ENCODE data around the gene IFNB1.

IFNB1 gene

DNA sequence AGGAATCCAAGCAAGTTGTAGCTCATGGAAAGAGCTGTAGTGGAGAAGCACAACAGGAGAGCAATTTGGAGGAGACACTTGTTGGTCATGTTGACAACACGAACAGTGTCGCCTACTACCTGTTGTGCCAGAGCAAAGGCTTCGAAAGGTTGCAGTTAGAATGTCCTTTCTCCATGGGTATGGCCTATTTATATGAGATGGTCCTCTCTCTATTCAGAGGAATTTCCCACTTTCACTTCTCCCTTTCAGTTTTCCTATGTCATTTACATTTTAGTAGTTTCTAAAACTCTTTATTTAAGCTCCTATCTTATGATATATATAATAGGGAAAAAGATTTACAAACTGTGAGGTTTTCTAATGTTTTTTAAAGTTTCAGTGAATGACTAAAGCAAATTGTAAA, at the start of gene IFNB1:
Gene IFNB1 (minus strand): TSS at position 162 of the 400 bp plus-strand sequence. CDS start 73 bp downstream, at position 89.
- no peak for DNase-seq

DNA sequence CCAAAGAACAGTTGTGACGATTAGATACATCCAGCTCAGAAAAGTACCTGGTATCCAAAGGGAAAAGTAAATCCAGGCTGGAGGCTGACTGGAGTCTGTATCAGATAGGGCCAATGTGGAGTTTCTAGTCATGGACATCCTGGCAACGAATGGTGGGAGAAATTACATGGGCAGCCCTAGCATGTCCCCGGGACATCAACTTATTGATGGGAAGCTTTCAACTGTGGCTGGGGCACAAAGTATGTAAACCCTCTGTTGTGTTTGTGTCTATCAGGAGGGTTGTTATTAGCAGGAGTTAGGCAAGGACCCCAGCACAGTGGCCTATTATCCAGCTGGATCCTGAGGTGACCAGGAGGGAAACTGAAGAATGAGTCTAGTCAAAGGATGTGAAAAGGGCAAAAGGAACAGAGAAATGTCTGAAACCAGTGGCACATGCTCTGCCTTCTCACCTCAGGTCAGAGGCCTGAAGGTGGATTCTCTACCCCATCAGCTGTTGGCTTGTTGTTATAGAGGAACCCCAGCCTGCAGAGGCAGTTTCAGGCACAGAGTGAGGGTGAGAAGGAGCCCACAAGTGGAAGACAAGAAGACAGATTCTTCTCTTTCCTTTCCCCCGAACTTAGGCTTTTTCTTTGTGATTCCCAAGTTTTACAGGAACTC, 44.0 kb upstream of the IFNB1 start:
- DNase-seq: no peak

DNA sequence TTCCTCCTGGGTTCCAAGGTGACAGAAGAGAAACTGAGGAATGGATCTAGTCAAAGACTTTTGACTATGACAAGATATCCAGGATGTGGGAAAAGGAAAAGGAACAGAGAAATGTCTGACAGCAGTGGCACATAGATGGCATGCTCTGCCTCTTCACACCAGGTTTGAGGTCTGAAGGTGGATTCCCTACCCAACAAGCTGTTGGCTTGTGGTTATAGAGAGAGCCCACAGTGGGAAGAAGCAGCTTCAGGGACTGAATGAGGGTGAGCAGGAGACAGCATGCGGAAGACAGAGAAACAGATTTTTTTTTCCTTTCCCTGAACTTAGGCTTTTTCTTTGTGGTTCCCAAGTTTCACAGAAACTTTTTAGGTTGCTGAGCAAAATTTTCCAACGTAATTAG, 43.3 kb upstream of the IFNB1 start:
- DNase-seq: no peak

DNA sequence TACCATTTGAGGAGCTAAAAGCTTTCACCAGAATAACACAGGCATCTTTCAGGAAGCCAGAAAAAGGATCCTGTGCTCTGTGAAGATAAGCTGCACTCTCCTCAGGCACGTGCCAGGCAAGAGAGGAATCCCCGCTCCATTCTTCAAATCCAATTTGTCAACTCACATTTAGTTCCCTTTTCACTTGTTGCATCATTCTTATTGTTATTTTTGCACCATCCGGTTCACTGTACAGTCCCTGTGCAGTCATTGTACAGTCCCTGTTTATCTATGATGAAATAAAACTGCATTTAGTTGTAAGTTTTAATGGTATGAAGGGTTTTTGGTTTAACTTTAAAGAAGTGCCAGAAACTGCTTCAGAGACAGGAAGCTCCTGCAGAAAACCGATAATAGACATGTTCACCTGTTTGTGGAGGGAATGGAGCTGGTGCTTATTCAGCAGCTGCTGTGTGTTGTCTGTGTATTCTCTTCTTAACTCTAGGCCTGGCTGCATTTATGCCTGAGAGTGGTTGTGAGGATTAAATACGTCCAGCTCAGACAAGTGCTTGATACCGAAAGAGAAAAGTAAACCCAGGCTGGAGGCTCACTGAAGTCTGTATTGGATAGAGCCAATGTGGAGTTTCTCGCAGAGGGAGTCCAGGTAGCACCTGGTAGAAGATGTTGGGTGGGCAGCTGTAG, 41.5 kb upstream of the IFNB1 start:
- peak; percentile 65 to 71 for DNase-seq

DNA sequence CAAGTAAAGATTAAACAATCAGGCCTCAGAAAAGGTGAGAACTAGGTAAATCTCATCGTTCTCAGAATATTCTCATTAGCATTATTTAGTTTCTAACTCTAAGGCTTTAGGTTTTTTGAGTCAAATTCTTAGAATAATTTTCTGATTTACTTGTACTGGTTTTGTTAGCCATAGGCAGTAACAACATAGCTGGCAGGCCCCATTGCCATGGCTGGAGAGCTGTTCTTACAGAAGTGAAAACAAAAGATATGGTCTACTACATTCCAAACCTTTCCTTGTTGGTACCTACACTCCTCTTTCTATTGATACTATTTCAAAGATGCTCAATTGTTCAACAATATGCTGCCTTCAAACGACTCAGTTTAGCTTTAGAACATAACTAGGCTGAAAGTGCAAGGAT, 36.6 kb upstream of the IFNB1 start:
- no peak for DNase-seq

DNA sequence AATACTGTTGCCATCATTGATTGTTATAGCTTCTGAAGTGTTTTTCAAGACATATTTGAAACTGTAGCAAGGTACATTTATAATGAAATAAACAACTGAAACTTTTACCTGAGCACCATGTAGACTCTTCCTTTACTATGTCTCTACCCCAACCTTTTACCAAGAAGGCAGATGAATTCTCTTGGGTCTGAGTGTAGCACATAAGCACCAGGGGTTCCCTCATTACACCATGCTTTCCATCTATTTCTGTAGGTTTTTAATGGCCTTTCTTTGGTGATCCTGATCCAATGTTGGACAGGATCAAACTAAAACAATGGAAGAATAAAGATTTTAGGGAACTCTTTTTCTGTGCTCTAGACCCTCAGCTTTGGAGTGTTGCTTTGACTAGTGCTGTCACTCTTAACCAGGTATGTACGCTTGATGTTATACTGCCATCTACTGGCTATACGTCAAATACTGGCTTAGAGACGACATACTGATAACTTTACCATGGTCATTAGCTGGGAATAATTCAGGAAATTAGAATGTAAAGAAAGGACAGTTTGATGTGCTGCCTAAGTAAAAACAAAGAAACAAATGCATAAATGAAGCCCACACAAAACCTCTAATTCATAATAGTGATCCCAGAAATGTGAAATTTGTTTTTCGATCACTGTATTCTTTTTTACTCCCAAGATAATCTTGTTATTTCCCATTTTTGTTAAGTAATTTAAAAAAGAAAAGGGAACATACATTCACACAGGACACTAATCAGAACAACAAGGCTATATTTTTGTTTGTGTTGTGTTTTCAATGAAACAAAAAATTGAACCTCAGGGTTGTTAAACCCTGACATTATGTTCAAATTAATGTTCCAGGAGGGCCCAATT, 33.2 kb upstream of the IFNB1 start:
- peak; percentile 44 to 50 for DNase-seq

DNA sequence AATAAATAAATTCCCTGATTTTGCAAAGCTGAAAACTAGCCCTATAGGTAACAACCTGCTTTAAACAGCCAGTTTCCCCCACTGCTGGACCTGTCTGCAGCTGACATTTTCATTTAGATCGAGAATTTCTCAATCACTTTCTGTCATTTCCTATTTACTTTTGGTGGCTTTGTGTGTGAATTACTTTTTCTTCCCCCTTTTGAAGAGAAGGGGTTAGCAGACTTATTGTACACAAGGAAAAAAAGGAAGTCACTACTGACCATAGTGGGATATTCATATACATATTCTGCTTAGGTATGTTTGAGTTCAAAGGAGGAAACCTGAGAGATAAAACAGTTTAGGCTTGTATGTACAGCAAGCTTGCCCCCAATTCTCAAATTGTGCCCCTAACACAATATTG, 27.0 kb upstream of the IFNB1 start:
- DNase-seq: peak; percentile 67 to 70

DNA sequence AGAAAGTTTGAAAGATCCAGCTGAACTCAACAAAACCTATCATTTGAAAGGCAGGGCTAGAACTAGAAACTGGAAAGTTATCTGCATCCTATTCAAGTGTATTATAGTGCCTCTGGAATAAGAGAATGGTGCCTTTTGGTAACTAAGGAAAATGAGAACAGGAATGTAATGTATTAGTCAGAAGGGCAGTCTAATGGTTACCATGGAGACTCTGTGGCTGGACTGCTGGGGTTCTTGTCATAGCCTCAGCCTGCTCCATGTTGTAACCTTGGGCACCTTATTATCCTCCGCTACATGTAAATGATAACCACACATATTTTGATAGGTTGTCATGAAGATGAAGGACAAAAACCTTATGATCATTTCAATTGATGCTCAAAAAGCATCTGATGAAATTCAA, 24.6 kb upstream of the IFNB1 start:
- no peak for DNase-seq

DNA sequence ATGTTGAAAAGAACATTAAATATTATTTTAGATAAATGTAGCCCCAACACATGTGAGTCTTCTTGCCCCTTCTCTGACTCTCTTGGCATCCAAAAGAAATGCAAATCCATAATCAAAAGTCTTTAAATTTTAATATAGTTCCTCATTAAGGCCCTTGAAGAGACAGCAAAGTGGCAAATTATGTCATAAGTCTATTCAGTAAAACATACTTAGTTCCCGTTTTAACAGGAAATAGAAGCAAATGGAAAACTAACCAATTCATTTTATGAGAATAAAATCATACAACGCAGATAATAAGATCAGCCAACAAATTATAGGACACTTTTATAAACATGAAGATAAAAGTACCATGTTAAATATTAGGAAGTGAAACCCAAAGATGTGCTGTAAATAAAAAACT, 20.1 kb upstream of the IFNB1 start:
- DNase-seq: peak; percentile 27 to 42

DNA sequence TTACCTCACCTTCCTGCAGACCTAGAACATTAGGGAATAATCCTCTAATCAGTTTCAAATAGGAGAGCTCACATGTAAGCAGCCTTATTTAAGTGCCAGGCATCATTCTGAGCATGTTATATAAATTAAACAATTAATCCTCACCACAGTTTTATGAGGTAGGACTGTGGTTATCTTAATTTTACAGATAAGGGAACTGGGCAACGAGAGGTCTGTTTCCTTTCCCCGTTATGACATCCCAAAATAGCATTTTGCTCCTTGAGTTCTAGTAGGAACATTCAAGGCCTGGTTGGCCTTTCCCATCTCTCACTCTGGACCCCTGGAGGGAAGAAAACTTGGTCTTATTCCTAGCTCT, 19.1 kb upstream of the IFNB1 start:
- no peak for DNase-seq

DNA sequence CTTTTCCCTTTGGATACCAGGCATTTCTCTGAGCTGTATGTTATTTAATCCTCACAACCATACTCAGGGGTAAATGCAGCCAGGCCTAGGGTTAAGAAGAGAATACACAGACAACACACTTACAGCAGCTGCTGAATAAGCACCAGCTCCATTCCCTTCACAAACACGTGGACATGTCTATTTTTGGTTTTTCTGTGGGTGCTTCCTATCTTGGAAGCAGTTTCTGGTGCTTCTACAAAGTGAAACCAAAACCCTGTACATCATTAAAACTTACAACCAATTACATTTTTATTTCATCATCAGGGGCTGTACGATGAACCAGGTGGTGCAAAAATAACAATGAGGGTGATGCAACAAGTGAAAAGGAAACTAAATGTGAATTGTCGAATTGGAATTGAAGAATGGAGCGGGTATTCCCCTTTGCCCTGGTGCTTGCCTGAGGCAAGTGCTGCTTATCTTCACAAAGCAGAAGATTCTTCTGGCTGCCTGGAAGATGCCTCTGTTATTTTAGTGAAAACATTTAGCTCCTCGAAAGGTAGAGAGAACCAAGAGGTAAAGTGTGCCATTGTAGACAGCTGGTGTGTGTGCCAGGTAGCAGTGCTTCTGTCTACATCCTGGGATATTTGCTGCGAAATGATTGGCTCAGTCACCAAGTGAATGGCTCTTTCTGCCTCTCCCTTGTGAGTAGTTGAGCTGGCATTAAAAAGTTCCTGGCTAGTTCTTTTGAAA, 18.6 kb upstream of the IFNB1 start:
- DNase-seq: peak; percentile 9 to 25

DNA sequence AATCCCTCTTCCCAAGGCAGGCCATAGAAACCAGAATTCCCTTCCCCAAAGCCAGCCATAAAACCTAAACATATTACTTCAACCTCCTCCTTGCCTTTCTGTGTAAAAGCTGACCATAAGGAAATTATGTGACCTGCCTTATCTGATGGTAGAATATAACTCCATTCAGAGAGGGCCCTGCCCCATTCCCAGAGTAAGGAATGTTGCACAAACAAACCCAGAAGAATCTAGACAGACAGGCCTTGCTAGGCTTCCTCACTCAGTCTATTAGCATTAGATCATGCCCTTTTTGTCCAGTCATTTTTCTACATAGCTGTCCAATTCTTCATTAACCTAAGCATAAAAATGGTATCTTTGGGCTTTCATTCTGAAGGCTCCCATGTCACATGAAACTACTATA, 17.8 kb upstream of the IFNB1 start:
- DNase-seq: no peak

DNA sequence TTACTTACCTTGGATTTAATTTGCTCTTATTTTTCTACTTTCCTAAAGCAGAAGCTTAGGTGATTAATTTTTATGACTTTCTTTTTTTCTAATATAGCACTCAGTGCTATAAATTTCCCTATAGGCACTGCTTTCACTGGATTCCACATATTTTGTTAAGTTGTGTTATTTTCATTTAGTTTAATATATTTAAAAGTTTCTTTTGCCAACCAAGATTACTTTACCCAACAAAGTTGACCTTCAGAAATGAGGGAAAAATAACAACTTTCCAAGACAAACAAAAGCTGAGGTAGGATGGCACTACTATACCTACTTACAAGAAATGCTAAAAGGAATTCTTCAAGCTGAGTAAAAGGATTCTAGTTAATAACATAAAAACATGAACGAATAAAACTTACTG, 8.8 kb upstream of the IFNB1 start:
- DNase-seq: no peak

DNA sequence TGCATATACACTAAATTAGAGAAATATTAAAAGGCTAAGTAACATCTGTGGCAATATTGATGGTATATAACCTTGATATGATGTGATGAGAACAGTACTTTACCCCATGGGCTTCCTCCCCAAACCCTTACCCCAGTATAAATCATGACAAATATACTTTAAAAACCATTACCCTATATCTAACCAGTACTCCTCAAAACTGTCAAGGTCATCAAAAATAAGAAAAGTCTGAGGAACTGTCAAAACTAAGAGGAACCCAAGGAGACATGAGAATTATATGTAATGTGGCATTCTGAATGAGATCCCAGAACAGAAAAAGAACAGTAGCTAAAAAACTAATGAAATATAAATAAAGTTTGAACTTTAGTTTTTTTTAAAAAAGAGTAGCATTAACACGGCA, 7.3 kb upstream of the IFNB1 start:
- DNase-seq: no peak

DNA sequence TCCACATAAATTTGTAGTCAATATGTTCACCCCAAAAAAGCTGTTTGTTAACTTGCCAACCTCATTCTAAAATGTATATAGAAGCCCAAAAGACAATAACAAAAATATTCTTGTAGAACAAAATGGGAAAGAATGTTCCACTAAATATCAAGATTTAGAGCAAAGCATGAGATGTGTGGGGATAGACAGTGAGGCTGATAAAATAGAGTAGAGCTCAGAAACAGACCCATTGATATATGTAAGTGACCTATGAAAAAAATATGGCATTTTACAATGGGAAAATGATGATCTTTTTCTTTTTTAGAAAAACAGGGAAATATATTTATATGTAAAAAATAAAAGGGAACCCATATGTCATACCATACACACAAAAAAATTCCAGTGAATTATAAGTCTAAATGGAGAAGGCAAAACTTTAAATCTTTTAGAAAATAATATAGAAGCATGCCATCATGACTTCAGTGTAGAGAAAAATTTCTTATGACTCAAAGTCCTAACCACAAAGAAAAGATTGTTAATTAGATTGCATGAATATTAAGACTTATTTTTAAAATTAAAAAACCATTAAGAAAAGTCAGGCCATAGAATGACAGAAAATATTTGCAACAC, 6.6 kb upstream of the IFNB1 start:
- DNase-seq: no peak

DNA sequence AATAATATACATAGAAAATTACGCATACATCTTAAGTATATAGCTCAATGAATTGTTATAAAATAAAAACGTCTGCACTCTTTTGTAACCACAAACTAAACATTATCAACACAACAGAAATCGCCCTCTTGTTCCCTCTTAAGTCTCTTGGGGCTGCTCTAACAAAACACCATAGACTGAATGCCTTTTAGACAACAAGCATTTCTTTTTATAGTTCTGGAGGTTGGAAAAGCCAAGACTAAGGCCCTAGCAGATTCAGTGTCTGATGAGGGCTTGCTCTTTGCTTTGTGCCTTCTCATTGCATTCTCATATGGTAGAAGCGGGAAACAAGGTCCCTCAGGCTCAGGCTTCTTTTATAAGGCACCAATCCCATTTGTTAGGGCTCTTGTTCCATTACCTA, 4.9 kb upstream of the IFNB1 start:
- DNase-seq: peak in 1 of 2 experiments; percentile 2

DNA sequence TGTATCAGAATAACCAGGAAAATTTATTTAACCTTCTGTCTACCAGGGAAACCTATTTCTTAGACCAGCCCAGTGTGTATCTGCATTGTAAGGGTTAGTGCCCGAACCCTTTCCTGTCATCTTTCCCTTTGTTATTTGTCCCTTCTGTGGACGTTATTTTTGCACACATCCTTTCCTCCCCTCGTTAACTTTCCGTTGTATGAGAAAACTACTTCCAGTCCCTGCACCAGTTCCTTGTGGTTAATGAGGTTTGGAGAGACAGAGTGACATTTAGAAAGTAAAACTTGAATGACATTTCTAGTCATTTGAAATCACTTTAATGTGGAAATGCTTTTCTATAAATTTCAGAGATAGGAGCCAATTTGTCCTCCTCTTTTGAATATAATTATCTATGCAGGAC, 4.3 kb upstream of the IFNB1 start:
- peak; percentile 67 to 75 for DNase-seq

DNA sequence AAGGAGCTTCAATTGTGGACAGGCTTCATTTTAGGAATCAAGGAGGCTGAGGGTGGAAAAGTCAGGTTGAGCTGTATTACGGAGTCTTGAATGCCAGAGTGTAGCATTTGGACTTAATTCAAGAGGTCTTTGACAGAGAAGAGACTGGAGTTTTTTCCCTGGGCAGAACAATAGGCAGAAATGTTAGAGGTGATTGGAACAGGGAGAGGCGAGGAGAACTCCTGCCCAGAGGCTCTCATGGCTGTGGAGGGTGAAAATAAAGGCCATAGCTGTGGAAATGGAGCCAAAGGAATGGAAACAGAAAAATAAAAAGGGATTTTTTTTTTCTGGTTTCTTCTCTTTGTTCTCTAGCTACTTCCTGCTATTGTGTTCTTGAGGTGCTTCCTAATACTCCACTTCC, 3.7 kb upstream of the IFNB1 start:
- peak in 1 of 2 experiments; percentile 5 for DNase-seq

DNA sequence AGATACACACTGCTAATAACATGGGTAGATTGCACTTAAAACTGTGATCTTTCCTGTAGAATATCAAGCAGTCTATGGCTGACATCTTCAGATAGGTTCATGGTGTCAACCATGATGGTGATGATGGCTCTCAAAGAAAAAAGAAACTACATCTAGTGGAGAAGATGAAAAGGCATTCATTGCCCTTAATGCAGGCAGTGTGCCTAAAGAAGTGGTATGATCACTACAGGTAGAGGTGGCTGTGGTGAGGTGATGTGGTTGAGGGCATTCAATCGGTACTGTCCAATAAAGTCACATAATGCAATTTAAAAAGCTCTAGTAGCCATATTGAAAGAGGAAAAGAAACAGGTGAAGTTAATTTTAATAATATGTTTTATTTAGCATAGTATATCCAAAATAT, 3.1 kb upstream of the IFNB1 start:
- DNase-seq: no peak

DNA sequence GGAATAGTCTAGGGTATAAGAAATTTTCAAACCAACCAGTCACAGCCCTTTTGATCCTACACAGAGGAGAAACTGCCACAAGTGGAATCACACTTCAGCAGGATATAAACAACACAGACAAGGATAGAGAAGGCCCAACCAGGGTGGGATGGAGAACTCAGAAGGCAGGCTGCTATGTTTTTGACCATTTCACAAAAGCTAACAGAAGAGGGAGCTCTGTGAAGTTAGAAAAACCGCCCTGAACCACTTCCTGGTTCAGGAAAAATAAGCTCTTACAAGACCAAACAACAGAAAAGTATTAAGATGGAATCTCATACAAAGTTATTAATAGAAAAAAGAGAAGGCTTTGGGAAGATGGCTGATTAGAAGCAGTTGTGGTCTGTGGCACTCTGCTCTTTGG, 960 bp upstream of the IFNB1 start:
- DNase-seq: peak; percentile 35 to 36

DNA sequence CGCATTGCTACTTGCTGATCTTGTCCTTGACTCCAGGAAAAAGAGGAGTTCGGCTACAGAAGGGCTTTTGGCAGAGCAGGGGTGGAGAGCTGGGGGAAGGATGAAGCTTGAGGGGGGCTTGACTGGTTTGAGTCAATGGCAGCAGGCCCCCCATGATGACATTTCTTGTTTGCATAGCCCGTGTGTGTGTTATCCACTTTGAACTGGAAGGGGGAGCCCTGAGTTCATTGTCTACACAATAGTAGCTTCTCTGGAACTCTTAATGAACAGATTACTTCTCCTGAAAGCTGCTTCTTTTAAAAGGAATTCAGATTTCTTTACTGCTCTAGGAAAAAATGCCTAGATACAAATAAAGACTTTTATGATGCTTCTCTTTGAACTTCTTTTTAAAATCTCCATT, 2.3 kb downstream of the IFNB1 start:
- DNase-seq: peak in 1 of 2 experiments; percentile 10

DNA sequence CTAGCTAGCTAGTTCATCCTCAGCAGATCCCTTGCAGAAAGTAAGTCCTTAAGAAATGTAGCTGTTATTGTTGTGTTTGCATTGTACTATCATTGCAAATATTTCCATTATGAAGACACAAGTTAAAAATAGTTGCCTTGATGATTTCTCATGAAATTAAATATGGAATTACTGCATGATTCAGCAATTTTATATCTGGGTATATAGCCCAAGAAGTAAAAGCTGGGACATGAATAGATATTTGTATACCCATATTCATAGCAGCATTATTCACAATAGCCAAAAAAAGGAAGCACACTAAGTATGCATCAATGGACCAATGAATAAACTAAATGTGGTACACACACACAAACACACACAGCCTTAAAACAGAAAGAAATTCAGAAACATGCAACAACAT, 6.8 kb downstream of the IFNB1 start:
- DNase-seq: no peak

DNA sequence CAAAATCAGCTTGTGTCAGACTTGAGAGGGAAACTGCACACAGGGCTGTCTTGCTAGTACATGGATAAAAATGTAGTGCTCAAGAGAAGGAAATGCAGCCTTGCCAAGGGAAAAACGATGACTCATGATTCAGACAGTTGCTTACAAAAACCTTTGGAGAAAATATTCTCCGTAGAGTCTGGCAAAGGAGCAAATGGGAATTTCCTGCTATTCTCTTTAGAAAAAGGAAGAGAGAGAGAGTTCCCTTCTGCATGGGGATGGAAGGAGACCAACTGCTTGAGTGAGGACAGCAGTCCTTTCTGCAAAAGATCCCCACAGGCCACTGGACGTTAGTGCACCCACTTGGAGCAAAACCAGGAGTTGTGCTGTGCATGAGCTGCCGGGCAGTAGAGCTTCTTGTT, 7.6 kb downstream of the IFNB1 start:
- peak; percentile 38 to 57 for DNase-seq
